GM18873 (cell line): Measurements from ENCODE around the gene GKAP1.
"Not testable (repeated sequence)": the region's sequence is repeated elsewhere in the genome, so short reads cannot be mapped to it uniquely, and the experiment has no call there.

ENCODE experiments used
- ATAC-seq: cut with Tn5 transposase; IDR thresholded peaks from one replicate; pipeline ENCODE4 v1.9.1; 2021; ENCODE audit warnings: mild to moderate bottlenecking, moderate library complexity, moderate number of reproducible peaks; ENCODE audit not compliant: unreplicated experiment, low FRiP score

Gene GKAP1

DNA sequence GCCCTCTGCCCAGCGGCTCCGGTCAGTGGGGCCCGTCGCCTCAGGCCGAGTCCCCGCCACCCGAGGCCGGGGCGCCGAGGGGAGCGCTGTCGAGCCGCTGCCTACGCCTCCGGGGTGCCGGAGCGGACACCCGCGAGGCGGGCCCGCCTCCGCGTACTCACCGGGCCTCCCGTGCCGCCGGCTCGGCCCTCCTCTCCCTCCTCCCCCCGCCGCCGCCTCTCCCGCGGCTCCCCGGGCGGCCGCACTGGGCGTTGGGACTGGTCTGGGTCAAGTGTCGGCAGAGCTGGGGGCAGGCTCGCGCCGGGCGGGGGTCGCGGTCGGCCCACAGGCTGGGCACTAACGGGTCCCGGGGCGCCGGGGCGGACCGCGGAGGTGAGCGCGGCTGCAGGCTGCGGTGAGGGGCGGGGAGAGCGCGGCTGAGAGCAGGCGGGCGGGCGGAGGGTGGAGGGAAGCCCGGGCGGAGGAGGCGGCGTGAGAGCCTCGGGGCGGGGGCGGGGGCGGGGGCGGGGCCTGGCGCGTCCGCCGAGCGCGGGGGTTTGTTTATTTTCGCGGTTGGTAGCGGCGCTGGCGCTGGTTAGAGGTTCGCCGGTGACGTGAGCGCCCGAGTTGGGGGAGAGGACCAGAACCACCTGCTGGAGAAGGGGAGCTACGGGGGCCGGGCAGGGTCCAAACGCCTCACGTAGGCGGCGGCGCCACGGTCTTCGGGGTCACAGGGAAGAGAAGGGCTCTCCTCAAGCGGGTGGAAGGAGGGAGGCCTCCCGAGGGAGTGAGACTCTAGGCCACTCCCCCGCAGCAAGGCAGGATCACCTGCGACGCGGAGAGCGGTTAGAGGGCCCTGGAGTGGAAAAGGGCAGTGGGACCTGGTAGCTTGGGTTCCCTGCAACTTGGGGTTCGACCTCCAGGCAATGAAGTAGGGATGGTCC lies at the start of gene GKAP1:
TSS of gene GKAP1 (minus strand) at position 414 of the 923 bp plus-strand sequence. CDS start 11,252 bp downstream, outside the sequence.
- peak; percentile 69 for ATAC-seq

- ATAC-seq: not testable (repeated sequence)
These were observed 32.3 kb upstream of the GKAP1 start for GRCh38 chr9:83849895-83850294.

- ATAC-seq: not testable (repeated sequence)
These were observed 19.6 kb upstream of the GKAP1 start for GRCh38 chr9:83837070-83837643.

DNA sequence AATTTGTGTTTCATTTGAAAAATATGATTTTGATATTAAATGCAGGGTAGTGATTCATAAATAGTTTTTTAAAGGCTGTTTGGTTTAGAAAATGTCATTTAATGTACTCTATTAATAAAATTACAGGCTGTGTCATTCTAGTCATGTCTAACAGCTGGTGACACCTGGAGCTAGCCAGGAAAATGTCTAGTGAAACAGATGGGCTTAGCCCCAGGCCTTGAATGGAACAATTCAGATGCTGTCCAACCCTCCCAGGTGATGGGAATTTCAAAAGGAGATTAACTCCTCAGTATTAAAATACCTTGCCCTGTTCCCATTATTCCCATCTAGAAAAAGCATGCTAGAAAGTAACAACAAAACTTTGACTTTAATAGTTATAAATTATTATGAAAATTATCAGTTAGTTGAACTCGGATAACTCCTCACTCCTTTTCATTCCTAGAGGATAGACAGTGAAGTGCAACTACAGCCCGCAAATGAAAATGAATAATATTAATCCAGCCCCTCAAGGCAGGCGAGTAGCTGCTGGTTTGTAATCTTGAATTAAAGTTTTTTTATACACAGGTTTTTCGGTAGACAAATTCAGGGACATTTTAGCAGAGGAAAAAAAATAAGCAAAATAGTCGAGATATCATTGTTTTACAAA lies 13.0 kb upstream of the GKAP1 start:
- ATAC-seq: not testable (repeated sequence)

DNA sequence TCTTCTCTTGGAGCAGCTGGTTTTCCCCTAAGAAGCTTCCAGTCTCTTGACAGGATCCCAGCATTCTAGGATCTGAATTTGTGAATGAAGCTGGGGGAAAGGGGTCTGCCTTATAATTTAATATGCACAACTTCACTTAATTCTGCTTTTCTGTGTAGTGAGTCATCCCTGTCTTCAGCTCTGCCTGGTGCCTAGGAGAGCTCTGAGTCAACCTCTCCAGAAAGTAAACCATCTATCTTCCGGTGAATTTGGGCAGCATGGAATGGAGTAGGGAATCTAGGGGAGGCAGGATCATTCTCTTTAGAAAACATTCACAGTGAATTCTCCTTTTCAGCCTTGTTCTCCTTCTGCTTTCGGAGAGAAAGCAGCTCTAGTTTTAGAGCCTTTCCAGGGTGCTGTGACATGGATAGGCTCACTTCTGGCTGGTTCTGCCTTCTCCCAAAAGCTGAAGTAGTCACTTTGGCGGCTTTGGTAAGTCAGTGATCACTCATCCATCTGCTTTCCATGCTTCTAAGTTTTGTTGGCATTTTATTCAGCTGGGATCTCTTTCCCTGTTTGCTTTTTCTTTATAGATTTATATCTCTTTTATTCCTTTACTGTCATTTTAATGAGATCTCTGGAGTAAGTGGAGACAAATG lies 7.5 kb upstream of the GKAP1 start:
- ATAC-seq: not testable (repeated sequence)

- peak; percentile 2 for ATAC-seq
These were observed 586 bp downstream of the GKAP1 start for GRCh38 chr9:83817011-83817355.

DNA sequence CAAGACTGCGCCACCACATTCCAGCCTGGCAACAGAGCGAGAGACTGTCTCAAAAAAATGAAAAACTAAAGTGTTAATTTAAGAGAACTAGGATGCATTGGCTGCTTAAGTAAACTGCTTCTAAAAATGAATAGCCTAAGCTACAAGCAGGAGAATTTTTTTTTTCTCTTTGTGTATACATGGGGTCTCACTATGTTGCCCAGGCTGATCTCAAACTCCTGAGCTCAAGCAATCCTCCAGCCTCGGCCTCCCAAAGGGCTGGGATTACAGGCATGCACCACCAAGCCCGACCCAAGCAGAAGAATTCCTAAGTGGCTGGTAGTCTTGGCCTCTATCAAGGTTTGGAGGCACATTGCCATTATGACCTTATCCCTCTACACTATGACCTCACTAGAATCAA lies 2.4 kb downstream of the GKAP1 start:
- ATAC-seq: not testable (repeated sequence)

- ATAC-seq: not testable (repeated sequence)
These were observed 8.4 kb downstream of the GKAP1 start for GRCh38 chr9:83809213-83809612.

GRCh38 chr9:83804454-83804853 lies 13.1 kb downstream of the GKAP1 start:
- ATAC-seq: not testable (repeated sequence)

DNA sequence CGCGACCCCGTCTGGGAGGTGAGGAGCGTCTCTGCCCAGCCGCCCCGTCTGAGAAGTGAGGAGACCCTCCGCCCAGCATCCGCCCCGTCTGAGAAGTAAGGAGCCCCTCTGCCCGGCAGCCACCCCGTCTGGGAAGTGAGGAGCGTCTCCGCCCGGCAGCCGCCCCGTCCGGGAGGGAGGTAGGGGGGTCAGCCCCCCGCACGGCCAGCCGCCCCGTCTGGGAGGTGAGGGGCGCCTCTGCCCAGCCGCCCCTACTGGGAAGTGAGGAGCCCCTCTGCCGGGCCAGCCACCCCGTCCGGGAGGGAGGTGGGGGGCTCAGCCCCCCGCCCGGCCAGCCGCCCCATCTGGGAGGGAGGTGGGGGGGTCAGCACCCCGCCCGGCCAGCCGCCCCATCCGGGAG lies 13.6 kb downstream of the GKAP1 start:
- ATAC-seq: not testable (repeated sequence)

GRCh38 chr9:83800236-83801033 lies 17.1 kb downstream of the GKAP1 start:
- no peak for ATAC-seq

- ATAC-seq: no peak
These were observed 23.5 kb downstream of the GKAP1 start for GRCh38 chr9:83794051-83794450.

DNA sequence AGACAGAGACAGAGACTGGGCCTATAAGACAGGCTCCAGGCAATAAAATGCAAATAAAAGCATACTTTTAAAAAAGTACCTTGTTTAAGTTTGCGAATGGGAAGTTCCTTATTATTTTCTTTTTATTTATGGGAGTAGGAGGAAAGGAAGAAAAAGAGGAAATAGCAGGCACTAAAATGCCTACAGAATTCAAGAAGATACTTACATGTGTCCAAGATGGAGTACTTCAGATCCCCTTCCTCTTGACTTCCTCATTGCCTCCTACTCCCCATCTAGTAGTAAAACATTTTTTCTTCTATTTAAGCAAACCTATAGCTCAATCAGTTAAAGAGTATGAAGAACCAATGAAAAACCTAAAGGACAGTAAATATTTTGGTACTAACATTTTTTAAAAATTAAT lies 24.8 kb downstream of the GKAP1 start:
- ATAC-seq: no peak

DNA sequence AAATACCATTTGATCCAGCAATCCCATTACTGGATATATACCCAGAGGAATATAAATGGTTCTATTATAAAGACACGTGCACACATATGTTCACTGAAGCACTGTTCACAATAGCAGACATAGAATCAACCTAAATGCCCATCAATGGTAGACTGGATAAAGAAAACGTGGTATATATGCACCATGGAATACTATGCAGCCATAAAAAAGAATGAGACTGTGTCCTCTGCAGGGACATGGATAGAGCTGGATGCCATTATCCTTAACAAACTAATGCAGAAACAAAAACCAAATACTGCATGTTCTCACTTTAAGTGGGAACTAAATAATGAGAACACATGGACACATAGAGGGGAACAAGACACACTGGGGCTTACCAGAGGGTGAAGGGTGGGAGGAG lies 39.4 kb downstream of the GKAP1 start:
- no peak for ATAC-seq

GRCh38 chr9:83775932-83776331 lies 41.6 kb downstream of the GKAP1 start:
- no peak for ATAC-seq

DNA sequence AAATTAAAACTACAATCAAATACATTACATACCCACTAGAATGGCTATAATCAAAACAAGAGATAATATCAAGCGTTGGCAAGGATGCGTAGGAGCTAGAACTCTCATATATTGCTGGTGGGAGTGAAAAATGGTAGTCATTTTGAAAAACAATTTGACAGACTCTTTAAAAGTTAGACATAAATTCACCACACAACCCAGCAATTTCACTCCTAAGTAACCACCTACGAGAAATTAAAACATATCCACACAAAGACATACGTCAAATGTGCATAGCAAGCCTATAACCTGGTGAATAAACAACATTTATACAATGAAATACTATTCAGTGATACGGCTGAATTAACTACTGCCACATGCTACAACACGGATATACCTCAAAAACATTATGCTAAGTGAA lies 44.7 kb downstream of the GKAP1 start:
- ATAC-seq: no peak

DNA sequence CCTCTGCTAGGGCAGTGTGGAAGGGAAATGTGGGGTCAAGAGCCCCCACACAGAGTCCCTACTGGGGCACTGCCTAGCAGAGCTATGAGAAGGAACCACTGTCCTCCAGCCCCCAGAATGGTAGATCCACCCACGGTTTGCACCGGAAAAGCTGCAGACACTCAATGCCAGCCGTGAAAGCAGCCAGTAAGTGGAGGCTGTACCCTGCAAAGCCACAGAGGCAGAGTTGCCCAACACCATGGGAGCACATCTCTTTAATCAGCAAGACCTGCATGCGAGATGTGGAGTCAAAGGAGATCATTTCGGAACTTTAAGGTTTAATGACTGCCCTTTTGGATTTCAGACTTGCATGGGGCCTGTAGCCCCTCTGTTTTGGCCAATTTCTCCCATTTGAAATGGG lies 52.2 kb downstream of the GKAP1 start:
- ATAC-seq: no peak

DNA sequence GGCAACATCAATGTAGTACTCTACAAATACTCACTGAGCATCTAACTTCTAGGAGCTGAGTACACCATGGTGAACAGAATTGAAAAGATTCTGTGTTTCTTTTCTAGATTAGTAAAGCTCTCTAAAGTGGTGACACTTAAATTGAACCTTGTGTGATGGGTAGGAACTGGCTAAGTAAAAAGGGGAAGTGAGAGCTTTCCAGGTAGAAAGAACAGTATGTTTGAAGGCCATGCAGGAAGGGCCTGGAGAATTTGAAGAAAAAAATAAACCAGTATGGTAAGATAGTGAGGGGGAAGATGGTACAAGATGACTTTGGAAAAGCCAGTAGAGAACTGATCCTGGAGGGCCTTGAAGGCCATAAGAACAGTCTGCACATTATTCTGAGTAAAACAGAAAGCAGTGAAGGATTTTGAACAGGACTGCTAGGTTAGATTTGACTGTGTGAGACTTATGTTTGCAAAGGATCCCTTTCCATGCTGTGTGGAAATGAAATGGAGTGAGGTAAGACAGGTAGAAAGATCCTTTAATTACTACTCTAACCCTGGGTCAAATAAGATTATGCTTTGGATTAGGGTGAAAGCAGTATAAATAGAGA lies 63.1 kb downstream of the GKAP1 start:
- ATAC-seq: peak; percentile 62

GRCh38 chr9:83749706-83750105 lies 67.9 kb downstream of the GKAP1 start:
- ATAC-seq: no peak

GRCh38 chr9:83744206-83744605 lies 73.4 kb downstream of the GKAP1 start:
- no peak for ATAC-seq
